OCI-LY7 (cell line): ENCODE results near the gene SYNGR2. TPM values are rescaled to one million over a fixed set of nuclear protein-coding genes. Genes with fewer than 3 reads are reported as not detected.

ENCODE experiments used
- BruUV-seq: library from RNA; stranded (reverse); fragments of 400-500 nt; replicated peaks from 2 replicates; lab custom pipeline; 2021; lab: Mats Ljungman, UMichigan
- CTCF ChIA-PET: fragments of 300-600 bp; sonication (Branson Sonifier 250); formaldehyde crosslinking; loops from one replicate; lab custom pipeline; 2022; ENCODE audit warnings: antibody characterized with exemption; ENCODE audit not compliant: unreplicated experiment; lab: Charles Lee
- POLR2A ChIA-PET: fragments of 300-600 bp; sonication (Branson Sonifier 250); formaldehyde crosslinking; loops from one replicate; lab custom pipeline; 2022; ENCODE audit warnings: antibody characterized with exemption; lab: Charles Lee
- DNase-seq: peaks from one replicate; pipeline ENCODE4 v3.0.0-alpha.2; 2015; ENCODE audit warnings: low spot score
- H2AFZ ChIP-seq: fragments of 200-600 bp; sonication (generic), shearing (Covaris generic); 2 replicates; pipeline ENCODE4 v1.6.1; 2014; ENCODE audit warnings: mild to moderate bottlenecking, antibody characterized with exemption, low read length, moderate library complexity
- H3K27ac ChIP-seq: fragments of 200-600 bp; sonication (generic); 2 replicates; pipeline ENCODE4 v1.5.1; 2014; ENCODE audit warnings: mixed run types, low read depth, mild to moderate bottlenecking, moderate library complexity, low read length, inconsistent platforms; ENCODE audit not compliant: poor library complexity, severe bottlenecking
- H3K36me3 ChIP-seq: fragments of 200-600 bp; sonication (generic); 2 replicates; pipeline ENCODE4 v1.6.1; 2014; ENCODE audit warnings: mild to moderate bottlenecking, antibody characterized with exemption, low read length, moderate library complexity, mixed read lengths; ENCODE audit not compliant: insufficient read depth
- H3K4me1 ChIP-seq: fragments of 200-600 bp; sonication (generic); 2 replicates; pipeline ENCODE4 v1.5.1; 2014; ENCODE audit warnings: mild to moderate bottlenecking, low read length; ENCODE audit not compliant: insufficient read depth, poor library complexity, severe bottlenecking
- H3K4me2 ChIP-seq: fragments of 200-600 bp; sonication (generic); 2 replicates; pipeline ENCODE4 v1.6.1; 2014; ENCODE audit warnings: mild to moderate bottlenecking, low read length
- H3K4me3 ChIP-seq: fragments of 200-600 bp; sonication (generic); 2 replicates; pipeline ENCODE4 v1.5.1; 2014; ENCODE audit warnings: mild to moderate bottlenecking, low read depth, low read length; ENCODE audit not compliant: poor library complexity, severe bottlenecking
- H3K79me2 ChIP-seq: fragments of 200-600 bp; sonication (generic); 2 replicates; pipeline ENCODE4 v1.6.1; 2016; ENCODE audit warnings: low read depth, mild to moderate bottlenecking, low read length, moderate library complexity, mixed read lengths; ENCODE audit not compliant: insufficient read depth
- H3K9me2 ChIP-seq: fragments of 200-600 bp; sonication (generic); 2 replicates; pipeline ENCODE4 v1.6.1; 2016; ENCODE audit warnings: mild to moderate bottlenecking, low read length, mixed read lengths; ENCODE audit not compliant: insufficient read depth
- H3K9me3 ChIP-seq: fragments of 200-600 bp; sonication (generic); 2 replicates; pipeline ENCODE4 v1.6.1; 2014; ENCODE audit warnings: mild to moderate bottlenecking, mixed run types, low read length, mixed read lengths
- H4K20me1 ChIP-seq: fragments of 200-600 bp; sonication (generic); 2 replicates; pipeline ENCODE4 v1.6.1; 2014; ENCODE audit warnings: mild to moderate bottlenecking, antibody characterized with exemption, low read length, moderate library complexity, mixed read lengths; ENCODE audit not compliant: insufficient read depth
- EZH2phosphoT487 ChIP-seq: fragments of 200-600 bp; sonication (generic); IDR thresholded peaks from 2 replicates; pipeline ENCODE4 v1.6.1; 2018; ENCODE audit warnings: low read depth, borderline replicate concordance, mild to moderate bottlenecking, mixed run types, antibody characterized with exemption, low read length, moderate library complexity, mixed read lengths
- intact Hi-C: fragments of 100-400 bp; cut with micrococcal nuclease; formaldehyde crosslinking; loops from one replicate; pipeline ENCODE4 v1.10.0; 2022; ENCODE audit not compliant: unreplicated experiment
- total RNA-seq, 2 experiments: library from RNA; depleted of rRNA in 1 of 2; stranded (reverse); fragments of >200 nt in 1 of 2; shearing (Covaris generic) in 1 of 2; gene quantifications; 2 replicates each; pipeline ENCODE4 v1.2.3, GENCODE V29; 2014 to 2022
- TF ChIP-seq, protein P1 (sequence below): fragments of 200-600 bp; sonication (generic); conservative IDR thresholded peaks from 2 replicates; pipeline ENCODE4 v1.5.1; 2014; ENCODE audit warnings: mild to moderate bottlenecking, antibody characterized with exemption, low read length, moderate library complexity, mixed read lengths

SYNGR2 gene
- total RNA-seq, 2 experiments from 2014 or later = 35.4 to 44.9 TPM

DNA sequence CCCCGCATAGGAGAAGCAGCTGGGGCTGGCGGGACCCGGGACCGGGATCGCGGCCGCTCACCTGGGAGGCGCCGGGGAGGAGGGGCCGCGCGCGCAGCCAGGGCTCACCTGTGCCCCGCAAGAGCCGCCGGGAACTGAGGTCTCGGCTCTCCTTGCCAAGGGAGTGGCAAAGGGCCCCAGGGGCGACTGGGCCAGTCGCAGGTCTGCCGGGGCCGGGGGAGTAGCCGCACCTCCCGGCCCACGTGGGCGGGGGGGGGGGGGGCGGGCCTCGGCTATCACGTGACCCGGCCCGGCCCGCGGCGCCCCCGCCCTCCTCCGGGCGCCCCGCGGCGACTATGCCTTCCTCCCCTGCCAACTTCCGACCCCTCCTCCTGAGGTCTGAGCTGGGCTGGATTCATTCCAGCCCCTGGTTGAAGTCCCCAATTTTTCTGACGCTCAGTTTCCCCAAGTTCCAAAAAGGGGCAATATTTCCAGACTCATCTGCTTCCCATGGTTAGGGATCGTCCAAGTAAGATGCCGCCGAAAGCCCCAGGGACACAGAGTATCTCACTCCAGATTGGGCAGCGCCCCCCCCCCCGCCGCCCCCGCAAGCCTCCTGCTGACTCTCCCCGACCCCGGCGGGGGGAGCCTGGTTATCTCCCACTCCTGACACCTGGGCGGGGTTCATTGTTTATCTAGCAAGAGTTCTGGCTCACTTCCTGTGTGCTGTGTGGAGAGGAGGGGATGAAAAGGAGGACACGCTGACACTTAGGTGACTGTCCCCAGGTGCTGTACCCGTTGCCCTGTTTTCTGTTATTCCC lies 39.6 kb upstream of the SYNGR2 start, which contains the start of gene TMC6:
TSS of gene TMC6 (minus strand) at position 205 of the 800 bp plus-strand sequence. CDS start 1,923 bp downstream, outside the sequence.
- BruUV-seq = no TSS peak
- Histone ChIP-seq H3K4me3 (peak within 1 kb of the TSS; percentile 81), H3K9me2 (no peaks in the 10 kb centered on the region), H3K9me3 (no peaks in the 10 kb centered on the region), H3K27ac (peak within 1 kb of the TSS; percentile 91), H3K4me2 (peak within 1 kb of the TSS; percentile 96), H3K36me3 (peaks cover 18% of the 10 kb centered on the region), H3K79me2 (peaks cover 15% of the 10 kb centered on the region; the same call in 1 of the 2 replicates), H3K4me1 (peaks cover 85% of the 10 kb centered on the region), H2AFZ (peak within 1 kb of the TSS; percentile 60; the same call in 1 of the 2 replicates), H4K20me1 (0 out of 2 replicates have a peak, but pooled peaks cover 4% of the 10 kb centered on the region)
- CTCF ChIA-PET = no interaction called here
- DNase-seq = peak; percentile 86
- POLR2A ChIA-PET = interaction anchor here (0.9 to 1.8 kb wide), 4 partner anchors 41 to 170 kb away, joined by 3 to 6 read pairs (median 4); partner anchors contain the start of gene TNRC6C
- intact Hi-C loops = loop anchor here (1.0 to 5.0 kb wide), 2 partner anchors 25 to 681 kb away; no protein-coding TSS in a partner anchor
- TF ChIP-seq, protein P1, sequence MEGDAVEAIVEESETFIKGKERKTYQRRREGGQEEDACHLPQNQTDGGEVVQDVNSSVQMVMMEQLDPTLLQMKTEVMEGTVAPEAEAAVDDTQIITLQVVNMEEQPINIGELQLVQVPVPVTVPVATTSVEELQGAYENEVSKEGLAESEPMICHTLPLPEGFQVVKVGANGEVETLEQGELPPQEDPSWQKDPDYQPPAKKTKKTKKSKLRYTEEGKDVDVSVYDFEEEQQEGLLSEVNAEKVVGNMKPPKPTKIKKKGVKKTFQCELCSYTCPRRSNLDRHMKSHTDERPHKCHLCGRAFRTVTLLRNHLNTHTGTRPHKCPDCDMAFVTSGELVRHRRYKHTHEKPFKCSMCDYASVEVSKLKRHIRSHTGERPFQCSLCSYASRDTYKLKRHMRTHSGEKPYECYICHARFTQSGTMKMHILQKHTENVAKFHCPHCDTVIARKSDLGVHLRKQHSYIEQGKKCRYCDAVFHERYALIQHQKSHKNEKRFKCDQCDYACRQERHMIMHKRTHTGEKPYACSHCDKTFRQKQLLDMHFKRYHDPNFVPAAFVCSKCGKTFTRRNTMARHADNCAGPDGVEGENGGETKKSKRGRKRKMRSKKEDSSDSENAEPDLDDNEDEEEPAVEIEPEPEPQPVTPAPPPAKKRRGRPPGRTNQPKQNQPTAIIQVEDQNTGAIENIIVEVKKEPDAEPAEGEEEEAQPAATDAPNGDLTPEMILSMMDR = no peak
- TF ChIP-seq EZH2phosphoT487 = no peak

DNA sequence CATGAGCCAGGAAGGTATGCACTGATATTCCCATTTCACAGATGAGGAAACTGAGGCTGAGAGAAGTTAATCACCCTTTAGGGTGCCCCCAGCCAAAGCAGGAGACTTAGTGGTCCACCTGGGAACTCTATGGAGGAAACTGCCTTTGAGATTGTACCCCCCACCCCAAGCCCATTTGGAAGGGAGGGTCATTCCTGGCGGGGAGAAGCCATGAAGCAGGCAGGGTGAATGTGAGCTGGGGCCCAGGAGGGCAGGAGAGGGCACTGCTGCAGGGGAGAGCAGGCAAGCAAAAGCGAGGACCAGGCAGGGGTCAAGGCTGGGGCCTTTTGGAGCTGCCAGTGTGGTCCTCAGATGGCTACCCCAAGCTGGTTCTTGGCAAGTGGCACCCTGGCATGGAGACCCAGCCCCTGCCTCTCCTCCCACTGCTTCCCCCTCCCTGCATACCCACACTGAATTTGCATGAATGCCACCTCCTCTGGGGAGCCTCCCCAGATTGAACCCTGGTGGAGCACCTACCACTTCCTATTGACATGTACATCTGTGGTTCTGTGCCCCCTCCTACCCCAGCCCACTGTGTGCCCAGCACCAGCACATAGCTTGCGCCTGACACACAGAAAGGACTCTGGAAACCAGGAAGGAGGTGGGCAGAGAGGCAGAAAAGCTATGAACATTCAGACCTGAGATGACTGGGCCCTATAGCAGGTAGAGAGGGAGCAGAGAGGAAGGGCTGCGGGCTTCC lies 38.9 kb upstream of the SYNGR2 start:
- H3K79me2 ChIP-seq = peaks cover 15% of the 10 kb centered on the region; the same call in 1 of the 2 replicates
- peak overlapping the region; percentile 60; the same call in 1 of the 2 replicates for H2AFZ ChIP-seq

More for the DNA sequence above, 38.9 kb upstream of the SYNGR2 start:
- Histone ChIP-seq H3K36me3 (peaks cover 18% of the 10 kb centered on the region), H3K9me2 (no peaks in the 10 kb centered on the region), H3K4me2 (peak overlapping the region; percentile 96), H3K9me3 (no peaks in the 10 kb centered on the region), H3K27ac (peak overlapping the region; percentile 91), H3K4me1 (peaks cover 85% of the 10 kb centered on the region), H3K4me3 (peak overlapping the region; percentile 81), H4K20me1 (0 out of 2 replicates have a peak, but pooled peaks cover 4% of the 10 kb centered on the region)
- no TSS peak for BruUV-seq
- intact Hi-C loops = loop anchor here (5.0 kb wide), 3 partner anchors 123 to 1642 kb away; no protein-coding TSS in a partner anchor
- ChIA-PET CTCF (no interaction called here), POLR2A (interaction anchor here (1.3 to 1.7 kb wide), 3 partner anchors 15 to 171 kb away, joined by 4 to 5 read pairs (median 5); partner anchors contain the start of gene TNRC6C)
- peak; percentile 57 for DNase-seq
- TF ChIP-seq, protein P1 = no peak
- no peak for TF ChIP-seq EZH2phosphoT487
